Suprapubic skin (tissue), 3 donors: Measurements from ENCODE around the gene HPCAL1.

Experiments used
- CTCF ChIP-seq, 2 donors: fragments of 200-600 bp in 1 of 2; fragments of 450-650 bp in 1 of 2; sonication (generic) in 1 of 2; IDR thresholded peaks; one replicate each; pipeline ENCODE4 v1.5.1; 2016 to 2019; ENCODE audit warnings: antibody characterized with exemption in 2 of 2, mild to moderate bottlenecking in 1 of 2, moderate library complexity in 1 of 2
- EP300 ChIP-seq: sonication (generic); formaldehyde crosslinking; IDR thresholded peaks from one replicate; pipeline ENCODE4 v1.6.1; 2017; ENCODE audit warnings: antibody characterized with exemption
- POLR2A ChIP-seq, 2 donors: fragments of 450-650 bp; IDR thresholded peaks; one replicate each; pipeline ENCODE4 v1.6.1; 2017; ENCODE audit warnings: antibody characterized with exemption in 2 of 2, mild to moderate bottlenecking in 2 of 2, moderate library complexity in 2 of 2

GRCh38 chr2:10339647-10340592 lies 37.2 kb downstream of the HPCAL1 start:
- no peak for TF ChIP-seq CTCF (IDR thresholded peaks at IDR 0.05)
- TF ChIP-seq POLR2A (IDR thresholded peaks at IDR 0.05) = no peak
- TF ChIP-seq EP300 = no peak
